ENCODE measurements around the gene ERMP1. TPM values are rescaled to one million over a fixed set of nuclear protein-coding genes. Genes with fewer than 3 reads are reported as not detected.

Gene ERMP1
- polyA plus RNA-seq, 3 donors, result 2.5 to 3.7 (median 3.6) TPM

DNA sequence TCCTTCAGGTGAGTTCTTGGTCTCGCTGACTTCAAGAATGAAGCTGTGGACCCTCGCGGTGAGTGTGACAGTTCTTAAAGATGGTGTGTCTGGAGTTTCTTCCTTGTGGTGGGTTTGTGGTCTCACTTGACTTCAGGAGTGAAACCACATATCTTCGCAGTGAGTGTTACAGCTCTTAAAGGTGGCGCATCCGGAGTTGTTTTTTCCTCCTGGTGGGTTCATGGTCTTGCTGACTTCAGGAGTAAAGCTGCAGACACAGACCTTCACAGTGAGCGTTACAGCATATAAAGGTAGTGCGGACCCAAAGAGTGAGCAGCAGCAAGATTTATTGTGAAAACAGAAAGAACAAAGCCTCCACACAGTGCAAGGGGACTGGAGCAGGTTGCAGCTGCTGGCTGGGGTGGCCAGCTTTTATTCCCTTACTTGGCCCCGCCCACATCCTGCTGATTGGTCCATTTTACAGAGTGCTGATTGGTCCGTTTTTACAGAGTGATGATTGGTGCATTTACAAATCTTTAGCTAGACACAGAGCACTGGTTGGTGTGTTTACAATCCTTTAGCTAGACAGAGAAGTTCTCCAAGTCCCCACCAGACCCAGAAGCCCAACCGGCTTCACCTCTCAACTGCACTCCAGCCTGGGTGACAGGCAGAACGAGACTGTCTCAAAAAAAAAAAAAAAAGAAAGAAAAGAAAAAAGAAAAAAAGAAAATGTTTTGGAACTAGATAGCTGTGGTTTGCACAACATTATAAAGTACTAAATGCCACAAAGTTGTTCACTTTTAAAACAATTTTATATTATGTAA lies 9.1 kb upstream of the ERMP1 start:
- H3K36me3 ChIP-seq (replicated peaks in 1 of 2; ENCODE audit: control insufficient read depth in 1 of 2, insufficient read depth in 2 of 2, low read length in 2 of 2), result no peaks in the 10 kb centered on the region
- no peak overlapping the region for H3K9ac ChIP-seq (ENCODE audit: insufficient read depth, low read length, poor library complexity, severe bottlenecking)
- H3K9me3 ChIP-seq (replicated peaks in 1 of 2; ENCODE audit: control insufficient read depth in 1 of 2, insufficient read depth in 1 of 2, low read length in 2 of 2), result peaks cover 0 to 5% of the 10 kb centered on the region in 2 donors
- H3K4me1 Mint-ChIP-seq, result peaks cover 34% of the 10 kb centered on the region
- H3K27me3 ChIP-seq (ENCODE audit: control insufficient read depth in 2 of 2, insufficient read depth in 2 of 2, low read length in 2 of 2), result no peaks in the 10 kb centered on the region
- peaks cover 5 to 9% (median 7%) of the 10 kb centered on the region in 7 donors for H3K9me3 Mint-ChIP-seq
- no peak overlapping the region for H3K27ac ChIP-seq (ENCODE audit: low read depth in 1 of 2, low read length in 2 of 2)
- H3K4me3 Mint-ChIP-seq, result no peak overlapping the region
- no peaks in the 10 kb centered on the region for H4K20me1 ChIP-seq (ENCODE audit: insufficient read depth, low read length)
- H3K27ac Mint-ChIP-seq, result no peak overlapping the region
- H3K27me3 Mint-ChIP-seq (ENCODE audit: low read depth in 3 of 3), result peaks cover 4 to 18% (median 10%) of the 10 kb centered on the region in 3 donors
- H3K79me2 ChIP-seq (ENCODE audit: insufficient read depth, low read length), result no peaks in the 10 kb centered on the region
- DNase-seq, result no peak
- 32% methylated on average over 8 of the region's 12 CpGs for WGBS (ENCODE audit: insufficient coverage)
- H2AFZ ChIP-seq (ENCODE audit: insufficient read depth, low read depth, low read length, poor library complexity, severe bottlenecking), result no peak overlapping the region
- TF ChIP-seq, protein P1, sequence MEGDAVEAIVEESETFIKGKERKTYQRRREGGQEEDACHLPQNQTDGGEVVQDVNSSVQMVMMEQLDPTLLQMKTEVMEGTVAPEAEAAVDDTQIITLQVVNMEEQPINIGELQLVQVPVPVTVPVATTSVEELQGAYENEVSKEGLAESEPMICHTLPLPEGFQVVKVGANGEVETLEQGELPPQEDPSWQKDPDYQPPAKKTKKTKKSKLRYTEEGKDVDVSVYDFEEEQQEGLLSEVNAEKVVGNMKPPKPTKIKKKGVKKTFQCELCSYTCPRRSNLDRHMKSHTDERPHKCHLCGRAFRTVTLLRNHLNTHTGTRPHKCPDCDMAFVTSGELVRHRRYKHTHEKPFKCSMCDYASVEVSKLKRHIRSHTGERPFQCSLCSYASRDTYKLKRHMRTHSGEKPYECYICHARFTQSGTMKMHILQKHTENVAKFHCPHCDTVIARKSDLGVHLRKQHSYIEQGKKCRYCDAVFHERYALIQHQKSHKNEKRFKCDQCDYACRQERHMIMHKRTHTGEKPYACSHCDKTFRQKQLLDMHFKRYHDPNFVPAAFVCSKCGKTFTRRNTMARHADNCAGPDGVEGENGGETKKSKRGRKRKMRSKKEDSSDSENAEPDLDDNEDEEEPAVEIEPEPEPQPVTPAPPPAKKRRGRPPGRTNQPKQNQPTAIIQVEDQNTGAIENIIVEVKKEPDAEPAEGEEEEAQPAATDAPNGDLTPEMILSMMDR (IDR thresholded peaks at IDR 0.05), result no peak
- H3K4me1 ChIP-seq (ENCODE audit: control insufficient read depth in 1 of 2, insufficient read depth in 2 of 2, low read length in 2 of 2), result peaks cover 5 to 15% of the 10 kb centered on the region in 2 donors
- H3K4me2 ChIP-seq (replicated peaks; ENCODE audit: extremely low read depth, low read length, poor library complexity, severe bottlenecking), result no peak overlapping the region
- intact Hi-C loops (cut with micrococcal nuclease), result no loop called here
- H3K36me3 Mint-ChIP-seq, result peaks cover 4 to 5% of the 10 kb centered on the region in 2 donors
- H3K4me3 ChIP-seq (replicated peaks in 1 of 3; ENCODE audit: low read depth in 2 of 3, low read length in 3 of 3), result no peak overlapping the region

DNA sequence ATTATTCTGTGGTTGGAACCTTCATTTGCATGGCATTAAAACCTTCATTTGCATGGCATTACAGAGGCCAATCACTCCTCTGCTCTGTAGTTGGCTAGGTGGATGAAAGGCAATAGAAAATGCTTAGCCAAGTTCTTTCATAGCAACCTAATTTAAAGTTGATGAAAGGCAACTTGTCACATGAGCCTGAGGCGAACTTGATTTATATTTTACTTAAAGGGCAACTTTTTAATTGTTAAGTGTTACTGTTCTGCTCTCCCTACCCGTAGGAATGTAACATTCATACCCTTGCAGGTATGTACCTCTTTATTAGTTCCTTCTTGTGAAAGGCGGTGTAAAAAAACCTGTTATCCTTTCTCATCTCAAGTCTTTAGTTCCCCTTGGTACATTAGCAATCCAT lies 7.9 kb upstream of the ERMP1 start:
- TF ChIP-seq, protein P1 (IDR thresholded peaks at IDR 0.05), result no peak
- H3K4me3 Mint-ChIP-seq, result no peak overlapping the region
- H3K36me3 Mint-ChIP-seq, result peaks cover 4 to 5% of the 10 kb centered on the region in 2 donors
- no peaks in the 10 kb centered on the region for H4K20me1 ChIP-seq (ENCODE audit: insufficient read depth, low read length)
- H3K79me2 ChIP-seq (ENCODE audit: insufficient read depth, low read length), result no peaks in the 10 kb centered on the region
- no peaks in the 10 kb centered on the region for H3K36me3 ChIP-seq (replicated peaks in 1 of 2; ENCODE audit: control insufficient read depth in 1 of 2, insufficient read depth in 2 of 2, low read length in 2 of 2)
- intact Hi-C loops (cut with micrococcal nuclease), result no loop called here
- H3K9me3 Mint-ChIP-seq, result peaks cover 5 to 9% (median 7%) of the 10 kb centered on the region in 7 donors
- H3K4me3 ChIP-seq (replicated peaks in 1 of 3; ENCODE audit: low read depth in 2 of 3, low read length in 3 of 3), result no peak overlapping the region
- H3K27me3 ChIP-seq (ENCODE audit: control insufficient read depth in 2 of 2, insufficient read depth in 2 of 2, low read length in 2 of 2), result no peaks in the 10 kb centered on the region
- peaks cover 4 to 18% (median 10%) of the 10 kb centered on the region in 3 donors for H3K27me3 Mint-ChIP-seq (ENCODE audit: low read depth in 3 of 3)
- peaks cover 30% of the 10 kb centered on the region for H3K4me1 Mint-ChIP-seq
- H3K9ac ChIP-seq (ENCODE audit: insufficient read depth, low read length, poor library complexity, severe bottlenecking), result no peak overlapping the region
- no peak overlapping the region for H2AFZ ChIP-seq (ENCODE audit: insufficient read depth, low read depth, low read length, poor library complexity, severe bottlenecking)
- H3K27ac ChIP-seq (ENCODE audit: low read depth in 1 of 2, low read length in 2 of 2), result no peak overlapping the region
- H3K27ac Mint-ChIP-seq, result no peak overlapping the region
- peaks cover 5 to 15% of the 10 kb centered on the region in 2 donors for H3K4me1 ChIP-seq (ENCODE audit: control insufficient read depth in 1 of 2, insufficient read depth in 2 of 2, low read length in 2 of 2)
- DNase-seq, result no peak
- H3K4me2 ChIP-seq (replicated peaks; ENCODE audit: extremely low read depth, low read length, poor library complexity, severe bottlenecking), result no peak overlapping the region
- H3K9me3 ChIP-seq (replicated peaks in 1 of 2; ENCODE audit: control insufficient read depth in 1 of 2, insufficient read depth in 1 of 2, low read length in 2 of 2), result peaks cover 0 to 5% of the 10 kb centered on the region in 2 donors
- WGBS (ENCODE audit: insufficient coverage), result no CpG with 5 or more reads among the region's 3 CpGs

Data from CD14-positive monocyte (primary cell).